ENCODE measurements around the gene PRKCE.

GRCh38 chr2:45707006-45707405, 55.5 kb downstream of the PRKCE start:
- TF ChIP-seq POLR2AphosphoS5 (IDR thresholded peaks at IDR 0.05; ENCODE audit: borderline replicate concordance, low read depth, low read length) = no peak
- no peak for TF ChIP-seq EZH2 (IDR thresholded peaks at IDR 0.05)
